Dermis microvascular lymphatic vessel endothelial cell (primary cell): ENCODE results near the gene TMEM87A. TPM values are rescaled to one million over a fixed set of nuclear protein-coding genes. Genes with fewer than 3 reads are reported as not detected.

Source experiments
- DNase-seq, 2 donors: peaks; one replicate each; pipeline versions ENCODE4 v3.0.0 to v3.0.0-alpha.2; 2010; ENCODE audit warnings: low read depth in 2 of 2
- total RNA-seq: library from RNA; depleted of rRNA; stranded (reverse); fragments of >200 nt; gene quantifications from 2 replicates; pipeline ENCODE4 v1.2.1, GENCODE V29; 2014

TMEM87A gene
- total RNA-seq, 1 donor from 2014 or later = 45.3 TPM

DNA sequence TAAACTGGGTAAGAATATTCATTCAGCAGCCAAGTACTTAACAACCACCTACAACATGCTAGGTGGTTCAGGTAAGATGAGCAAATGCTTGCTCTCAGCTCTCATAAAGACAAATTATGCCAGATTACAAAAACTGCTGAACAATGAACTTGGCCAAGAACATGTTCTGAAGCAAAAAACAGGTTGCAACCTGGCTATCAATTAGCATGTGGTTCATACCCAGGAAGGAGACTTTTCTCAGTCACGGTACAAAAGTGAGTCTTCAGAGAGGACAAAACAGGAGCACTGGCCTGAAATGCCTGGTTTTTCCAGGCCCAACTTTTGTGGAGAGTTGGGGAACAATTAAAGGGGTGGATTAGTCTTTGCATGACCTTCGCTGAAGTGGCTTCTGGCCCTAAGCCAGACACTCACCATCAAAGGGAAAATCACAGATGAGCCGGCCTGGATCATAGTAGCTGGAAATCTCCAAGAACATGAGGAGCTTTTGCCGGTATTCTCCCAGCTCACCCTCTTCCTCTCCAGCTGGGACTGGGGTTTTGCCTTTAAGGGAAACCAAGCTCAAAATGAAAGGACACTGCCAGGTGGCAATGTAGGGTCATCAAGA is 109.2 kb downstream of the TMEM87A start:
- DNase-seq = no peak

DNA sequence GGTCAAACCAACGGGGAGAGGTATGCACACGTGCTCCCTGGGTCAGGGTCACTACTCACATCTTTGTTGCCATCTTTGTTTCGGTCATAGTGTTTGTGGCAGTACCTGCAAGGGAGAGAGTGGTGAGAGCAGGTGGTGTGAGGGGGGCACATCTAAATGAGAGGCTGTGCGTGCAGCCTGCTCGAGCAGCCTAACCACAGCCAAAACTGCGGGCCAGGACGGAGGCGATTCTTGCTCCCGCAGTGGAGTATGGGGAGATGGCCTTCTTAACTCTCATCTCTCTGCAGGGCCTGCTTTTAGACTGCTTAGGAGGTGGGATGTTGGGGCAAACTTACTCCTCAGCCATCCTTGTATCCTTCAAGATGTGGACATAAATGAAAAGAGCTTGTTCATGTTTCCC is 109.9 kb downstream of the TMEM87A start:
- DNase-seq = no peak

Other genes with a start within 250 kb of the TMEM87A start
- gene PLA2G4D, start 178.9 kb downstream of the TMEM87A start, total RNA-seq = not detected in 2 replicates
- gene PLA2G4F, start 116.8 kb downstream of the TMEM87A start, total RNA-seq = not detected in 2 replicates
- gene VPS39, start 65.1 kb downstream of the TMEM87A start, total RNA-seq = 25.0 and 37.2 TPM in 2 replicates
- gene GANC, start 232 bp downstream of the TMEM87A start, total RNA-seq = 9.5 and 11.5 TPM in 2 replicates
- gene CAPN3, start 86.1 kb upstream of the TMEM87A start, total RNA-seq = 0.13 and 0.76 TPM in 2 replicates
- 30.5 and 30.6 TPM in 2 replicates for gene ZNF106, start 217.7 kb upstream of the TMEM87A start, total RNA-seq
- gene SNAP23, start 222.2 kb upstream of the TMEM87A start, total RNA-seq = 149 and 154 TPM in 2 replicates